Trophoblast cell (in vitro differentiated cells and primary cell): Measurements from ENCODE around the gene RBPMS2.
"Not testable (repeated sequence)": the region's sequence is repeated elsewhere in the genome, so short reads cannot be mapped to it uniquely, and the experiment has no call there.

ENCODE experiments used
- DNase-seq, 2 donors: peaks; one replicate each; pipeline ENCODE4 v3.0.0-alpha.2; 2016
- H2AFZ ChIP-seq: 2 replicates; pipeline ENCODE4 v1.6.1; 2013; ENCODE audit warnings: low read length, moderate library complexity, mild to moderate bottlenecking; ENCODE audit not compliant: insufficient read depth, poor library complexity
- H2AK5ac ChIP-seq: 2 replicates; pipeline ENCODE4 v1.6.1; 2013; ENCODE audit warnings: mild to moderate bottlenecking, low read length
- H2BK120ac ChIP-seq: 2 replicates; pipeline ENCODE4 v1.6.1; 2013; ENCODE audit warnings: low read length, mild to moderate bottlenecking, moderate library complexity; ENCODE audit not compliant: insufficient read depth, poor library complexity
- H2BK12ac ChIP-seq: 2 replicates; pipeline ENCODE4 v1.6.1; 2013; ENCODE audit warnings: mild to moderate bottlenecking, low read length, moderate library complexity
- H2BK5ac ChIP-seq: 2 replicates; pipeline ENCODE4 v1.6.1; 2013; ENCODE audit warnings: low read length, low read depth, moderate library complexity, mild to moderate bottlenecking; ENCODE audit not compliant: poor library complexity
- H3K14ac ChIP-seq: 2 replicates; pipeline ENCODE4 v1.6.1; 2013; ENCODE audit warnings: mild to moderate bottlenecking, low read length
- H3K18ac ChIP-seq: 2 replicates; pipeline ENCODE4 v1.6.1; 2013; ENCODE audit warnings: mild to moderate bottlenecking, low read length
- H3K23ac ChIP-seq: 2 replicates; pipeline ENCODE4 v1.6.1; 2013; ENCODE audit warnings: low read length
- H3K27ac ChIP-seq: 2 replicates; pipeline ENCODE4 v1.5.1; 2013; ENCODE audit warnings: low read depth, mild to moderate bottlenecking, inconsistent platforms, low read length, moderate library complexity
- H3K27me3 ChIP-seq: 2 replicates; pipeline ENCODE4 v1.6.1; 2013; ENCODE audit warnings: inconsistent platforms, mild to moderate bottlenecking, low read length, moderate library complexity; ENCODE audit not compliant: insufficient read depth
- H3K36me3 ChIP-seq, 2 experiments: 1 replicate in 1 of 2; 2 replicates in 1 of 2; pipeline ENCODE4 v1.6.1; 2013; ENCODE audit warnings: low read length in 2 of 2, mild to moderate bottlenecking in 2 of 2, moderate library complexity in 1 of 2; ENCODE audit not compliant: insufficient read depth in 2 of 2, control insufficient read depth in 1 of 2
- H3K4ac ChIP-seq: 2 replicates; pipeline ENCODE4 v1.6.1; 2013; ENCODE audit warnings: low read depth, mild to moderate bottlenecking, low read length, moderate library complexity
- H3K4me1 ChIP-seq, 2 experiments: 1 replicate in 1 of 2; 2 replicates in 1 of 2; pipeline ENCODE4 v1.6.1; 2013; ENCODE audit warnings: low read length in 2 of 2, mild to moderate bottlenecking in 2 of 2, moderate library complexity in 1 of 2; ENCODE audit not compliant: insufficient read depth in 2 of 2, control insufficient read depth in 1 of 2
- H3K4me2 ChIP-seq: 2 replicates; pipeline ENCODE4 v1.6.1; 2013; ENCODE audit warnings: inconsistent platforms, mild to moderate bottlenecking, low read length, moderate library complexity
- H3K4me3 ChIP-seq: 2 replicates; pipeline ENCODE4 v1.5.1; 2013; ENCODE audit warnings: mild to moderate bottlenecking, low read depth, low read length, inconsistent platforms
- H3K79me1 ChIP-seq: one replicate; pipeline ENCODE4 v1.6.1; 2013; ENCODE audit warnings: low read length
- H3K79me2 ChIP-seq: 2 replicates; pipeline ENCODE4 v1.6.1; 2013; ENCODE audit warnings: low read length, mild to moderate bottlenecking; ENCODE audit not compliant: control insufficient read depth, insufficient read depth, poor library complexity
- H3K9ac ChIP-seq: 2 replicates; pipeline ENCODE4 v1.6.1; 2013; ENCODE audit warnings: mild to moderate bottlenecking, low read length
- H3K9me3 ChIP-seq: 2 replicates; pipeline ENCODE4 v1.6.1; 2013; ENCODE audit warnings: low read depth, mild to moderate bottlenecking, control low read depth, inconsistent platforms, low read length; ENCODE audit not compliant: insufficient read depth
- H4K12ac ChIP-seq: 2 replicates; pipeline ENCODE4 v1.6.1; 2013; ENCODE audit warnings: low read depth, mild to moderate bottlenecking, low read length, moderate library complexity
- H4K8ac ChIP-seq: 2 replicates; pipeline ENCODE4 v1.6.1; 2013; ENCODE audit warnings: low read depth, mild to moderate bottlenecking, low read length, moderate library complexity
- H4K91ac ChIP-seq: one replicate; pipeline ENCODE4 v1.6.1; 2013; ENCODE audit warnings: low read depth, mild to moderate bottlenecking, low read length, moderate library complexity
- WGBS: extraction: QIAGEN DNeasy Blood & Tissue Kit; methylation state at CpG from one replicate; pipeline ENCODE4 v1.1.7; 2013; ENCODE audit warnings: missing lambda C conversion rate; ENCODE audit not compliant: insufficient read length, insufficient coverage; ENCODE audit errors: extremely low coverage; 5-methylcytosine and 5-hydroxymethylcytosine counted together

Gene RBPMS2

DNA sequence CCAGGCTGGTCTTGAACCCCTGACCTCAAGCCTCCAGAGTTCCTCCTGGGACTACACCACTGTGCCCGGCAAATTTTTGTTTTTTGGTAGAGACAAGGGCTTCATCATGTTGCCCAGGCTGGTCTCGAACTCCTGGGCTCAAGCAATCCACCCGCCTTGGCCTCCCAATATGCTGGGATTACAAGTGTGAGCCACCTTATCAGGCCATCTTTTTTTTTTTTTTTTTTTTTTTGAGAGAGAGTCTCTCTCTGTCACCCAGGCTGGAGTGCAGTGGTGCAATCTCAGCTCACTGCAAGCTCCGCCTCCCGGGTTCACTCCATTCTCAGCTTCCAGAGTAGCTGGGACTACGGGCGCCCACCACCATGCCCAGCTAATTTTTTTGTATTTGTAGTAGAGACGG, 38.9 kb upstream of the RBPMS2 start:
- H3K4me3 ChIP-seq, H3K27me3 ChIP-seq, H2BK12ac ChIP-seq, H4K91ac ChIP-seq, H2BK120ac ChIP-seq, H3K9me3 ChIP-seq, H2AK5ac ChIP-seq, H3K18ac ChIP-seq, H2AFZ ChIP-seq, H3K27ac ChIP-seq, H3K4ac ChIP-seq, H4K12ac ChIP-seq, H3K79me2 ChIP-seq, H3K9ac ChIP-seq, H3K4me2 ChIP-seq, H4K8ac ChIP-seq, H3K14ac ChIP-seq, H2BK5ac ChIP-seq, H3K23ac ChIP-seq: not testable (repeated sequence)
- peak in 1 of 2 donors; percentile 5 for DNase-seq
- H3K4me1 ChIP-seq, result peaks cover 9 to 10% of the 10 kb centered on the region in 2 experiments
- peaks cover 11% of the 10 kb centered on the region for H3K79me1 ChIP-seq
- WGBS, result no CpG with 5 or more reads among the region's 8 CpGs
- H3K36me3 ChIP-seq, result peaks cover 9 to 12% of the 10 kb centered on the region in 2 experiments

DNA sequence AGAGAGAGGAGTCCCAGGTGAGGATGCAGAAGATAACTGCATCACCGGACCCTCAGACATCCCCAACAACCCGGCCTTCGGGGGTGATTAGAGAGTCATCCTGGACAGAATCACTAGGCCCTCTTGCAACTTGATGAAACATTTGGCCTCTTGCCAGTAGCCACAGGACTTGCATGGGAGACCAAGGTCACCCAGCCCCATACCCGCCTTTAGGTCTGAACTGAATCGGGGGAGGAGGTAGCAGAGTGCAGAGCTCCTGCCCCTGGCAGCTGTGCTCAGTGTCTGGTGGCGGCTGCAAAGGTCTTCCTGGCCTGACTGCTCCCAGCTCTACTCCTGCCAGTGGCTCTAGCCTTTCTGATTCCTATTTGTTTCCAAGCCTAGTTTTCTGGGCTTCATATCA, 37.7 kb upstream of the RBPMS2 start:
- no peaks in the 10 kb centered on the region for H3K9me3 ChIP-seq
- H3K14ac ChIP-seq, result no peak overlapping the region
- no peak overlapping the region for H2AFZ ChIP-seq
- no peak for DNase-seq
- H3K9ac ChIP-seq, result no peak overlapping the region
- no CpG with 5 or more reads among the region's 6 CpGs for WGBS
- H3K27me3 ChIP-seq, result no peaks in the 10 kb centered on the region
- H2BK120ac ChIP-seq, result no peak overlapping the region
- no peak overlapping the region for H4K91ac ChIP-seq
- no peak overlapping the region for H3K4ac ChIP-seq
- no peak overlapping the region for H2BK12ac ChIP-seq
- H3K79me1 ChIP-seq, result peaks cover 11% of the 10 kb centered on the region
- H3K18ac ChIP-seq, result no peak overlapping the region
- no peak overlapping the region for H2AK5ac ChIP-seq
- no peak overlapping the region for H3K4me2 ChIP-seq
- H3K27ac ChIP-seq, result no peak overlapping the region
- no peak overlapping the region for H4K12ac ChIP-seq
- no peak overlapping the region for H3K23ac ChIP-seq
- no peak overlapping the region for H3K4me3 ChIP-seq
- no peak overlapping the region for H4K8ac ChIP-seq
- no peak overlapping the region for H2BK5ac ChIP-seq
- H3K4me1 ChIP-seq, result peaks cover 9 to 10% of the 10 kb centered on the region in 2 experiments
- H3K79me2 ChIP-seq, result no peaks in the 10 kb centered on the region
- H3K36me3 ChIP-seq, result peaks cover 3 to 8% of the 10 kb centered on the region in 2 experiments

DNA sequence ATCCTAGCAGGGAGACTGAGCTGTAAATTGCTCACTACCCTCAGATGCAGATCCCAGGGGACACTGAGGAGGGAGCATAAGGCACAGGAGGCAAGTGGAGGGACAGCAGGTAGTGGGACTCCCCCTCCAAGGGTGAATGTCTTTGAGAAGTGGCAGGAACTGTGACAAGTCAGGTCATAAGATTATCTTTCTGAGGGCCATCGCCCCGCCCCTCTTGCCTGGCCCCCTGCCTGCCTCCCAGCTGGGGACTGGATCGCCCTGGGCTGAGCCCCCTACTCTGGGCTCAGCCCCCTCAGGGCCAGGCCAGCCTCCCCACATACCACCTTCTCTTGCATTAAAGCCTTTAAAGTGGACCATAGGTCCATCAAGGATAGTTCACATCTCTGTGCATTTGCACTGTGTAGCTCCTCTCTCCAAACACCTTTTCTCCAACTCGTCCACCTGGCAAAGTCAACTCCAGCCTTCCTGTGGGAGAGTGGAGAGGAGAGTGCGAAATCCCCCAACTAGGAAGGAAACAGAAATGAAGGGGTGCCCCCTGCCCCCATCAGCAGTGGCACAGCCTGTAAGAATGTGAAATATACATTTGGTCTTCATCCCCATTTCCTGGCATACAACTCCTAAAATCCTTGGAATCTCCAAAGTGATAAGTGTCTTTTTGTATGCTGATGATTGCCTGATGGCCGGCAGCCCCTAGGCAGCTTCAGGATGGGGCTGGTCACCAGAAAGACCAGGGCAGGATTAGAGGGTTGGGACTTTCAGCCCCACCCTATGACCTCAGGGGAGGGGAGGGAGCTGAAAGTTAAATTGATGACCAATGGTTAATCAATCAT, 35.3 kb upstream of the RBPMS2 start:
- Histone ChIP-seq H3K4me2 (no peak overlapping the region), H3K14ac (peak overlapping the region; percentile 18), H3K36me3 (no peaks in the 10 kb centered on the region), H3K79me1 (peaks cover 11% of the 10 kb centered on the region), H4K91ac (peak overlapping the region; percentile 50), H3K18ac (no peak overlapping the region), H3K4me3 (no peak overlapping the region), H3K27ac (no peak overlapping the region), H2BK5ac (no peak overlapping the region), H2BK120ac (peak overlapping the region; percentile 4), H3K9ac (no peak overlapping the region), H3K9me3 (no peaks in the 10 kb centered on the region), H3K79me2 (no peaks in the 10 kb centered on the region), H2BK12ac (peak overlapping the region; percentile 9), H4K12ac (no peak overlapping the region), H3K4ac (no peak overlapping the region), H2AK5ac (peak overlapping the region; percentile 30), H3K27me3 (no peaks in the 10 kb centered on the region), H4K8ac (peak overlapping the region; percentile 44), H3K23ac (no peak overlapping the region), H2AFZ (peak overlapping the region; percentile 26), H3K4me1 (peaks cover 9 to 10% of the 10 kb centered on the region in 2 experiments)
- no peak for DNase-seq
- WGBS, result no CpG with 5 or more reads among the region's 6 CpGs

DNA sequence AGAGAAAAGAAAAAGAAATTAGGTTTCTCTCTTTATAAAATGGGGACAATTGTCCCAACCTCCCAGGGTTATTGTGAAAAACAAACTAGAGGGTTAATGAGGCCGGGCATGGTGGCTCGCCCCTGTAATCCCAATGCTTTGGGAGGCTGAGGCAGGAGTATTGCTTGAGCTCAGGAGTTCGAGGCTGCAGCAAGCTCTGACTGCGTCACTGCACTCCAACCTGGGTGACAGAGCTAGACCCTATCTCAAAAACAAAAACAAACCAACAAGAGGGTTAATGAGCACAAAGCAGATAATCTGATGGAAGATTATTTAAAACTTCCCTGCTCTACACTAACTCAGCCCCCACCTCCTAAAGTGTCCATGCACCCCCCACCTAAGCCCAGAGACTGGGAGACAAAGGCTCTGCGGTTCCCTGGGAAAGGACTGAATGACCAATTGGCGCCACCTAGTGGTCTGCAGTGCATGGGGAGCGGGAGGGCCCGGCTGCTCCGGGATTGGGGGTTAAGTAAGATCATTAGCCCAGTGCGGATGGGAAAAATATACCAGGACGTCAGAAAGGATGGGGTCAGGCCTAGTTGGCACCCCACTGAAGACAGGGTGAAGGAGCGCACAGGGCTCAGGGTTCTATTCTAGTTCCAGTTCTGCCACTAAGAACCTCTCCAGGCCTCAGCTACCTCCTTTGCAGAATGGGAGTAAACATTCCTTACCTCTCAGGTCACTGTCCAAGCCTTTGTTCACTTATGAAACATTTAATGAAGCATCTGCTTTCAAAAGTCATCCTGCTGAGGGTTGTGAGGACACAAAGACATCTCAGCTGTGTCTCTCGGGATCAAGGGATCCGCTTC, 34.5 kb upstream of the RBPMS2 start:
- no peak overlapping the region for H2BK12ac ChIP-seq
- H4K91ac ChIP-seq, result peak overlapping the region; percentile 50
- no peak overlapping the region for H3K23ac ChIP-seq
- H3K4me1 ChIP-seq, result peaks cover 9 to 10% of the 10 kb centered on the region in 2 experiments
- peaks cover 11% of the 10 kb centered on the region for H3K79me1 ChIP-seq
- peak; percentile 59 to 88 for DNase-seq
- H3K9me3 ChIP-seq, result no peaks in the 10 kb centered on the region
- WGBS, result no CpG with 5 or more reads among the region's 14 CpGs
- peak overlapping the region; percentile 16 for H3K4me2 ChIP-seq
- H3K4ac ChIP-seq, result no peak overlapping the region
- H3K4me3 ChIP-seq, result no peak overlapping the region
- H3K27ac ChIP-seq, result no peak overlapping the region
- H3K14ac ChIP-seq, result no peak overlapping the region
- H3K36me3 ChIP-seq, result no peaks in the 10 kb centered on the region
- no peaks in the 10 kb centered on the region for H3K27me3 ChIP-seq
- no peak overlapping the region for H3K18ac ChIP-seq
- H4K12ac ChIP-seq, result peak overlapping the region; percentile 41
- H2BK5ac ChIP-seq, result no peak overlapping the region
- no peak overlapping the region for H3K9ac ChIP-seq
- H2BK120ac ChIP-seq, result peak overlapping the region; percentile 4
- H2AFZ ChIP-seq, result peak overlapping the region; percentile 26
- H4K8ac ChIP-seq, result peak overlapping the region; percentile 44
- H3K79me2 ChIP-seq, result no peaks in the 10 kb centered on the region
- H2AK5ac ChIP-seq, result no peak overlapping the region
